ENCODE results near the gene ABLIM1. TPM values are rescaled to one million over a fixed set of nuclear protein-coding genes. Genes with fewer than 3 reads are reported as not detected.
A peak's percentile ranks its signal among the peaks of the same experiment; 100 is the strongest.

ABLIM1 gene
- polyA plus RNA-seq, 5 donors = 38.2 to 68.6 (median 63.6) TPM

DNA sequence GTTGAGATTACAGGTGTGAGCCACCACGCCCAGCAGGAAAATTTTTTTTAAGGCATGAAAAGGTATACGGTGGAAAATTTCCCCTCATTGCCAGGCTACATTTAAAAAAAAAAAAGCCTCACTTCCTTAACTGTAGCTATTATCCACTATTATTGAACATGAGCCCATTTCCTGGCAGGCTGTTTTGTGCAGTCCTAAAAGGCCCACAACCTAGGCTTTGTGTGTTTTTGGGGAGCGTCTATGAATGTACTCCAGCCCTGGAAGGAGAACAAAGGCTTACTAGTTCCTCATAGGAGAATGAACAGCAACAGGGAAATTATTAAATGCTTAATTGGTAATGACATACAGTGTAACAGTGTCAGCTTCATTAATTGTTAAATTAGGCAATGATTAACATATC is 111.0 kb downstream of the ABLIM1 start:
- DNase-seq = no peak

DNA sequence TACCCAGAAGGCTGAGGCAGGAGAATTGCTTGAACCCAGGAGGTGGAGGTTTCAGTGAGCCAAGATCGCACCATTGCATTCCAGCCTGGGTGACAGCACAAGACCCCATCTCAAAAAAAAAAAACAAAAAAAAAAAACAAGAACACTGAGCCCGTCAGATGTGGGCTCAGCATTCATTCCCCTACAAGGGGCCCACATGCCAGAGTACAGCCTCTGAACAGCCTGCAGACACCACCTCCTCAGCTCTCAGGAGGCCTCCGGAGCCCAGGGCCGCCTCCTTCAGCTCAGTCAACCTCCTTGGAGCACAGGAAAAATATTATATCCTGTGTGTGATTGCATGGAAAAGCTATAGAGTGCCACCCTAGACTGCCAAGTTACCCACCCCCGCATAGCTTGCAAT is 112.3 kb downstream of the ABLIM1 start:
- no peak for DNase-seq

DNA sequence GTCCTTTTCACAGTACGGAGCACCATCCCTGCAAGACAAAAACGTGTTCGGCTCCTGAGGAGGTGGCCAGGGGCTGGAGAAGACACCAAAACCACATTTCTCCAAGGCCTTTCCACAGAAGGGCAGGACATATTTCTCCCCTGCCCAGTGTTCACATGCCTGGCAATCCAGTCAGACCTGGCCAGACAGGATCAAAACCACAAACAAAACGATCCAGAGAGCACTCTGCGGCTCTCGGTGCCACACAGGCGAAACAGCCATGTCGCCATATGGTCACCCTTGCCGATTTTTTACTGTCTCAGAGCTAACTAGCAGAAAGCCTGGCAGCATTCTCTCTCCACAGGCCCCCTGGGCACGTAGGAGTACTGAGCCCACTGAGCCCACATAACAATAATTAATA is 113.0 kb downstream of the ABLIM1 start:
- no peak for DNase-seq

DNA sequence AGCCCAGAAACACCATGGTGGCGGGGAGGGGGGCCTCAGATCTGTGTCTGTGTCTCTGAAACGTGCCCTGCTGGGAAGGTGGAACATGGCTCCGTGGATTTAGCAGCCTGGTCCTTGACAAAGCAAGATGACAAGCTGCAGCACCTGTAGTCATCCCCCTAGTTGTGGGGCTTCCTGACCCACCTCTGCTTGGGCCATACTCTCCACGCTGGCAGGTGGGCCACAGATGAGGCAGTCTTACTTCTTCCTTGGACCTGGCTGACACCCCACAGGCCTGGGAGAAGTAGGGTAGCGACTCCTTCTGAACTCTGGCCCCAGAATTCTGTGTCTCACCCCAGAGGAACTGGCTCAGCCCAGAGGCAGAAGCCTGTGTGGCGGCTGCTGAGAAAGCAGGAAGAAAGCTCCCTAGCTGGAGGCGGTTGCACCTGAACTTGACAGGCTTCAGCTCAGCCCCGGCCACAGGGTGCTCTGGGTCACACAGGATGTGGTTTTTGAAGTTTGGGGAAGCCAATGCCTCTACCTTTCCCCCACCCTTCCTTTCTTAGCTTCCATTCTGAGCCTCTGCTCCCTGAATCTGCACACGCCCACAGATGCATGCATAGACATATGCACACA is 113.9 kb downstream of the ABLIM1 start:
- DNase-seq = no peak

DNA sequence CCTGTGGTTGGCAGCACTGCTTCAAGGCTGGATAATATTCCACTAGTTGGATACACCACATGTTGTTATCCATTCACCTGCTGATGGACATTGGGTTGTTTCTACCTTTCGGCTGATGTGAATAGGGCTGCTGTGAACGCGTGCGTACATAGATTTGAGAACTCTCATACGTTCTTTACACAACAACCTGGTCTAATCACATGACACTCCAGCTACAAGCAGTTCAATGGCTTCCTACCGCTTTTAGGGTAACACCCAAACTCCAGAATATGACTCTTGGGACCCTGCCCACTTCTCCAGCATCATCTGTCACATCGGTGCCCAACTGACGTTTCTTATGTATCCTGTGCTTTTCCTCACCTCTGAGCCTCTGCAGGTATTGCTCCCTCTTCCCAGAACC is 114.6 kb downstream of the ABLIM1 start:
- DNase-seq = no peak

DNA sequence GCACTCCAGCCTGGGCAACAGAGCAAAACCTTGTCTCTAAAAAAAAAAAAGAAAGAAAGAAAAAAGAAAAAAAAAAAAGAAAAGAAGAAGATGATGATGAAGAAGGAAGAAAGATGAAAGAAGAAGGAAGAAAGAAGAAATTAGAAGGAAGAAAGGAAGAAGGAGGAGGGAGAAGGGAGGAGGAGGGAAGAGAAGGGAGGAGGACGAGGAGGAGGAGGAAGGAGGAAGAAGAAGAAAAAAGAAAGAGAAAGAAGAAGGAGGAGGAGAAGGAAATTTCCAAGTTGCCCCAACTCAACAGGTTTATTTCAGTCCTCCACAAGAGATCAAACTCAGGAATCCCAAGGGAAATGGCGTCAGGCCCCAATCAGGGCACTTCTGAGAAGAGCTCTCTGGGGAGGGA is 115.7 kb downstream of the ABLIM1 start:
- DNase-seq = no peak

DNA sequence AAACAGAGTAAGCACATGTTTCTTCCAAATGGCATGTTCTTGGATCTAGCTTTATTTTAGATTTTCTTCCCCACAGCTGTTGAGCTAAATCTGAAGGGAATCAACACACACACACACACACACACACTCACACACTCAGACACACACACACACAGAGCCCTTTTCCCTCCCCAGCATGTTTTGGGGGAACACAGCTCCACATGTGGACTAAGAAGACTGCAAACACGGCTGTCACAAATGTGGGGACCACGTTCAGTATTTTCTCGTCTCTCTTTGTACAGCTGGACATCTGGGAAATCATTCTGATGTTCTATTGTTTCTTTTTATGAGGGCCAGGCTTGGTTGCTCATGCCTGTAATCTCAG is 116.3 kb downstream of the ABLIM1 start:
- DNase-seq = no peak

DNA sequence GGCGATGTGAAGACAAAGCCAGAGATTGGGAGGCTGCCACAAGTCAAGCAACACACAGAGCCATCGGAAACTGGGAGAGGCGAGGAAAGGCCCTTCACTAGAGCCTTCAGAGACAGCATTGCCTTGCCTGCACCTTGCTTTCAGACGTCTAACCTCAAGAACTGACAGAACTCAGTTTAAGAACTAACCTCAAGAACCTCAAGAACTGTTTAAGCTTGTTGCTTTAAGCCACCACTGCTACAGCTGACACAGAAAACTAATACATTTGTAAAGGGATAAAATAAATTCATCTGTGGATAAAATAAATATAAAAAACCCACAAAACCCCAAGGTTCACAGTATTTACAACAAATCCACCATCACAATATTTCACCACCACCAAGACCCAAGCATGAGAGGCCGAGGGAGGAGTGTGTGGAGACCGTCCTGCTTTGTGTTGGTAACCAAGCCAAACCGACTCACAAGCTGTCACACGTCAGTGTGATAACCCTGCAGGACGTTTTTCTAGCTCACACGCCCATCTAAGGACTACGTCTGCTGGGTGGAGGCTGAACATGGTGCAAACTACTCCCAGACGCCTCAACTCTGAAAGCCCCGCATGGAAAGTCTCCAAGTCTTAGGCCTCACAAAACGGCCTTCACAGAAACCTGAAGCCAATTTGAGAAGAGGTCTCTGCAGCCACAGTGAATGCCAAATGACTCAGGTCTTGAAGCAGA is 116.8 kb downstream of the ABLIM1 start:
- DNase-seq = peak in 1 of 2 donors; percentile 46

DNA sequence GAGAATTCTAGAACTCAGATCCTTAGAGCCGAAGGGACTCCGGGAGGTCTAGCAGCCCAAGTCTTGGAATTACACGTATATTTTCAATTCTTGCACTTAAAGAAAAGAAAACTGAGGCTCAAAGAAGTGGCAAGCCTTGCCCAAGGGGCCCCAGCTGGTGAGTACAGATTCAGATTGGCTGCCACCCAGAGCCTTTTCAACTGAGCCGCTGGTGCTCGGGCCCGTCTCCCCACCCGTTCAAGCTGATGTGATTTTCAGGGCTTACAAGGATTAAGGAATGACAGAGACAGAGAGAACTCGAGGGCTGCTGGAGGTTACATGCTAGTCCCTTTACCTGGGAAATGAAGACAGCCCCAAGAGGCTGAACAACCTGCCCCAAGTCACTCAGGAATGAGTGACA is 117.8 kb downstream of the ABLIM1 start:
- DNase-seq = no peak

DNA sequence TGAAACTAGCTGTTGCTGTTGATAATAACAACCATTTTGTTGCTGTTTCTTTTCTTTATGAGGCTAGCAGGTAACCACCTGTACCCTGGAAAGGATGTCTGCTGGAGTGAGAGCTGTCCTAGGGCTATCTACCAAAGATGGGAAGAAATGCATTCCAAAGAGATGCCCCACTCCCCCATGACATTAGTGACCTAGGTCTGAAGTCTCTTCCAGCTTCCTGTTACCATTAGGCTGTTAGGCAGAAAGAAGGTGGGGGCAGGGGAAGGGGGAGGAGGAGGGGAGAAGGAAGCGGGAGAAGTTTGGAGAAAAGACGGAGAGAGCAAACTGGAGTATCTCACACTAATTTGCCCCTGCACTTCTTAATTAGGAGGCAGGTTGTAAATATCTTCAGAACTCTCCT is 118.5 kb downstream of the ABLIM1 start:
- no peak for DNase-seq

DNA sequence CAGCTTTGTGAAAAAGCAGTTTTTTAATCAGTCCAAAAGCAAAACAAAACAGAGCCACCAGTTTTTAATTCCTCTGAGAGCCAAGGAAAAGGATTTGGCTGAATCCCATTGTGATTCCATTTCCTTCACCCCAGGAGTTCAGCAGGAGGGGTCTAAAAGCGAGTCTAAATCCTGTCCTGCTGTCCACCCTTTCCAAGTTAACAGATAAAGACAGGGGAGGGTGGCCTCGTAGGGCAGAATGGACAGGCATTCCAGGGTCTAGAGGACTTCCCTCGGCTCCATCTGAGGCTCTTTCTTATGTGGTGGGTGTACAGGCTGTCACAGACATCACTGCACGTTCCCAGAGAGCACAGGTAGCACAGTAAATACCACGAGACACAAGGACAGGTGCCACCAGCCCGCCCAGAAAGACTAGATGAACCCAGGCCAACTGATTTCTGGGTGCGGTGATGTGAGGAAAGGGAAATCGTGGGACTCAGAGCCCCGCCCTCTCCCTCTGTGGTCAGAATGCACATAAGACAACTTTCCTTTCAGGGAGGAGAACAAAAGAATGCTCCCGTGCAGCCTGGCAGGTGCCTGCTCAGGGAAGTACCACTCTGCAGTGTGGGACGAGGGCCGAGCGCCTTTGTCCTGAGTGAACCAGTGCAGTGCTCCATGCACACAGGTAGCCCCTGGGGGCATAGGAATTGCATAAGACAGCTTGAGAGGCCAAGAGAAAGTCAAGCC is 119.7 kb downstream of the ABLIM1 start:
- no peak for DNase-seq

DNA sequence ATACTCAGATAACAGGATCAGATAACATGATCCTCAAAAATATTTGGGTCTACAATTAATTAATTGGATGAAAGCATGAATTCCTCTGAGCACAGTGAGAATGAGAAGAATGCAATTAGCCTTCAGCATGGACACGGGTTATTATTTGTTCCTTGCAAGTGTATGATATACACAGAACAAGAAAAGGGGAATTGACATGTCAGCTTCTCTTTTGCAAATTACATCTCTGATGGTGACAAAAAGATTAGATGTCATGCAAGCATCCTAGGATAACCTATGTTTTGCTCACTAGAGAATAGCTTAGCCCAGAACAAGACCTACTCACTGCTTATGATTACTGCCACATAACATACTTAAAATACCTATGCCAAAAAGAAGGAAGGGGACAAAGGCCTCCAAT is 120.3 kb downstream of the ABLIM1 start:
- no peak for DNase-seq

DNA sequence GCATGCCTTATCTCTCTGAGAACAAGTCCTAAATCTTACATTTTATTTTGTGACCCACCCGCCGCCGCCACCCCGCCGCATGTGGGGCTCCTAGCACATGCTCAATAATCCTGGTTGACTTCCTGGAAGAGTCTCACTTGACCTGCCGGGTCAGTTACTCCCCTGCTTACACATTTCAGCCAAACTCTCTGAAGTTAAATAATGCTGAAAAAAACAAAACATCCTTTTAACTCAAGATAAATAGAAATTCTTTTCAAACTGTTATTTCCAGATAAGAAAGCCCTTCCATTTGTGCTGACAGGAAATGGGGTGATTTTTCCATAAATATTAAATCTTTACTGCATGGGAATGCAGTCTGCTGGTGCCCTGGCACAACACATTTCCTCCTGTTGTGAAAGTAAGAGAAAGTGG is 123.5 kb downstream of the ABLIM1 start:
- no peak for DNase-seq

DNA sequence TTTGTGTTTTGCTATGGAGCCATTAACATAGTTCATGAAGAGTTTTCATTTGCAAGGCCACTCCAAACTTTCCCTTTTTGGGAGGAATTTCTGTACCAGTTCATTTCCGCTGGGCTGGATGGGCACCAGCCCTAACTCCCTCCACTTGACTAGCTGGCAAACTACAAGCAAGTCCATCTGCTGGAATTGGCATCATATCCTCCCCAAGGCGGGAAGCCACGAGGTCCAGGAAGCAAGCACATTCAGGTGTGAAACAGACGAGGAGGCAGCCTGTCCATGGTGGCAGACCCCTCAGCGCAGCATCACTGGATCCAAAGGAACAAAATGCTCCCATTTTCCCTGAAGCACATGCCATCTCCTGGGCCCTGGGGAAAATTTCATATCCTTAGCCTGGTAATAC is 125.8 kb downstream of the ABLIM1 start:
- no peak for DNase-seq

DNA sequence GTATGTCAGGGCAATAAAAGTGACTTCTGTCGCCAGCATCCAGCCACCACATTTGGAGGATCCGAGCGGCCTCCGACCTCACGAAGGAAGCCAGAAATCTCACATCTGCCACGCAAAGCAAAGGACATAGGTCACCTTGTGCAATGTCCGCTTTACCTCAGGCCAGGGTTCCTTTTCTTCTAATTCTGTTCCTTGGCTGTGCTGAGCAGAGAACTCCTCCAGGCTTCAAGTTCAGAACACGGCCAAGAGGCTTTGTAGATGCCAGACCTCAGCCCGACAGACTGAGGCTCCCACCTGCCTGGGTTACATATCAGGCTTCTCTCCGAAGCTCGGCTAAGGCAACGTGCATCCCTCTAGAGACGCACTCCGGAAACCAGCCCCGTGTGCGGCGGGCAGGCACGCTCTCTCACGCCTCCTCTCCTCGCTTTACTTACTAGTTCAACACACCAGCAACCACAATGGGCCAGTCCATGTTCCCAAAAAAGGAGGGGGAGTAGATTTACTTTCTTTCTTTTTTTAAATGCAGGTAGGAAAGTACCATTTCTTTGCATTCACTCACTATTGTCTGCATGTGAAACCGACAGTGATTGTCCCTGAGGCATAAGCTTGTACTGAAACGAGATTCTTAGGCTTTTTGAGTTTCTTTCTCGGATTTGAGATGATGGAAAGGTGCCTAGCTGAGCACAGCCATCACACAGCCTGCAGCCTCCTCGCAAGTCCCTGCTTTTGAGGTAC is 131.4 kb downstream of the ABLIM1 start:
- DNase-seq = peak; percentile 74 to 77

DNA sequence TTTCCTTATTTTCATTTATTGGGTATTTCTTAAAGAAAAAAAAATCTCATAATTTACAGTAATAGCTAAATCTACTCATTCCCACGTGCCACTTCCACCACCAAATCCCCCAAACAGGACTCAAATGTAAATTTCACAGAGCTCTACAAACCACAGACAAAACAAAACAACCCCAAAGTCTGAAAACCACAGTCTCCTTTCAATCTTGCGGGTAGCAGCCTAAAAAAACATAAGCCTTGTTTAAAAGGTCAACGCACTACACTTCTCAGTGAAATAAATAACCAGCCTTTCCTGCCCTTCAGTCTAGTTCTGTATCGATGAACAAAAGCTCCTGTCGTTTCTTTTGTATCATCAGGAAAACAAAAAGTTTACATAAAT is 132.0 kb downstream of the ABLIM1 start:
- DNase-seq = no peak

DNA sequence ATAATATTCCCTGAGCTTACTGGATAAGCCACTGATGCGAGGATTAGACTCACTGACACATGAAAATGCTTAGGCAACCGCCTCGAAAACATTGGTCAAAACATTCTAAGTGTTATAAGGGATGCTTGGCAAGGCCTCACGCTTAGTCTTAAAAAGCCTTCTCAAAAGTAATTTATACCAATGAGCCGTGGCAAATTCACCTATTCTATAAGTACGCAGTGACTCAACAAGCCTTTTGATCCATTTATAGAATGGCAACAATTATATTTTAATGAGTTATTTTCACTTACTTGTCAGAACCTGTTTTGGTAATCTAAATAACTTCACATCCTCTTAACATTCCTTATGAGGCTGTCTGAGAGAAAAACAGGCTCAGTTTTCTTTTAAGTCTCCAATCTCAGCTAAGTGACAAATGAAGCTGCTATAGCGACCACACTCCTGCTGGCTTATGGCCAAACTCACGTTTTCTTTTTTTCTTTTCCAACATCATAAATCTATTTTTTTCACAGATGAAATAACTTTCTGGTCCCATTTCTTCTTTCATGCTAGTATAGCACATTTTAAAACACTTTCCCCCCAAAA is 132.6 kb downstream of the ABLIM1 start:
- DNase-seq = no peak

DNA sequence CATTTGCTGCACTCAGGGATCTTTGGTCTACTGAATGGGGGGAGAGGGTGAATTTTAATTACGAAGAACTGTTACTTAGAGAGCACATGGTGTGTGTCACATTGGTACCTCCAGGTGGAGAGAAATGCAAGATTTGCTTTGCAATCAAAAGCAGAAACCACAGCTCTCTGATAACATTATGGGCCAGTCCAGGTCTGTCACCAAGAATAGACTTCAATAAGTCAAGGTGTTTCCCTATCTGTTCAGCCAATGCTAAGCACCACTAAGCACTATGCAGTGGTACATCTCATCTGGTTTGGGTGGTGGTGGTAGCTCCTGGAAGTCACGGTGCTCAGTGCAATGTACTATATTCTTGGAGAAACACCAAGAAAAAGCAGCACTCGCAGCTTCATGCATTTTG is 134.2 kb downstream of the ABLIM1 start:
- no peak for DNase-seq

DNA sequence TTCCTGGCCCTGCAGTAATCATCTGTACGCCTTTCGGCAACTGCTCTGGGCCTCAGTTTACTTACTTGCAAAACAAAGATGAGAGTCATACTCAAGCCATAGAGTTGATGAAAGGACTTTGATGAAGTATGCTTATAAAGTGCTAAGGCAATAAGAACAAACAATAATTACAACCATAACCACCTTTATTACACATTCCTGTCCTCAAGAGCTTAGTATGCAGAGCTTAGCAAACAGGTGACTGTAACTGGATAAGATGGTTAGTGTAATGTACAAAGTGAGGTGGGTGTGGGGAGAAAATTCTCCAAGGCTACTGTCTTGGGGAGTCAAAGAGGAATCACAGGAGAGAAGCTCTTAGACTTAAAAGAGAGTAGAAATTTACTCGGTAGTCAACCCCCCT is 136.8 kb downstream of the ABLIM1 start:
- DNase-seq = no peak

DNA sequence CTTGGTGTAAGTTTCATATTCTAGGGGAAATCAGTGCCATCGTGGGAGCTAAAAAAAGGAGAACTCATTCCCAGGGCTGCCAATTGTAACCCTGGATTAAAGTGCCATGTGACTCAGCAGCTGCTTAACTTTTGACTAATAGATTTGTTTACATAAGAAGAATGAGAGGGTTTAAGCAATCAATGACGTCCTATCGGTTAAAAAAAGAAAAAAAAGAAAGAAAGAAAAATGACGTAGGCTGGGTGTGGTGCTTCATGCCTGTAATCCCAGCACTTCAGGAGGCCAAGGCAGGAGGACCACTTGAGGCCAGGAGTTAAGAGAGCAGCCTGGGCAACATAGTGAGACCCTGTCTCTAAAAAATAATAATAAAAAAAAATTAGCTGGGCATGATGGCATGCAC is 137.6 kb downstream of the ABLIM1 start:
- DNase-seq = no peak

DNA sequence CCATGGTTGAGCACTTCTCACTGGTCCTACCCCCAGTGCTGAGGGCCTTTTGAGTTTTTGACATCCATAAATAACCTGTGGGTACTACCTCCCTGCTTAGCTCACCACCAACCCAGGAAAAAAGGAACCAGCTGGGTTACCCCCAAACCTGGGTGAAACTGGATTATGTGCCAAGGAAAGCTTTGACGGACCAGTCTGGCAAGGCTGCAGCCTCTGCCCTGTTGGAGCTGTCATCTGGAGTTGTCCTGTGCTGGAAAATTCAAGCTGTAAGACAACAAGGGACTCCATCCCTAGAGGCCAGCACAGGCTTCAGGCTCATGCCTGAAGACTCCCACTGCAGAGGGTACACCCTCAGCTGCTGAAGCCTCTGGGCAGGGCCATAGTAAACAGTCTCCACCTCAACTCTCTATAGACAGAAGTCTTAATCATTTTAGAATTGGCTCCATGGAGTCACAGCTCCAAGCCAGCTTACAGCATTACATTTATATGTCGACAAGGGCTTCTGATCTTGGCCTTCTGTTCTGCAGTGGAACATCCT is 138.2 kb downstream of the ABLIM1 start:
- no peak for DNase-seq

DNA sequence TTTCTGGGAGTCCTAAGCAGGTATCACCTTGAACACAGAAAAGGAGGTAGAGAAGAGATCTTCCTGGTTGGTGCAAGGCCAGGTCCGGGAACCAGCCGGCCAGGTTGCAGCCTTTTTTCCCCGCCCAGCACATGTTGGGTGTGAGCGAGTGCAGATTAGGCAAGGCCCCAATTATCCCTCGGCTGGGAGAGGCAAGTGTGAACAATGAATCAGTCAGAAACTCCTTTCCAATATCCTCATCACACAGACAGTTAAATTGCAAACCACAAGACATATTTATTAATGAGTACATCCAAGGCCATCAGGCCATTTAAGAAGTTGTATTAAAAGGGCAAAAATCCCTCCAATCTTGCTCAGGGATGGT is 138.8 kb downstream of the ABLIM1 start:
- no peak for DNase-seq
